Measurements from ENCODE around the gene CAPN10.

The CAPN10 gene

DNA sequence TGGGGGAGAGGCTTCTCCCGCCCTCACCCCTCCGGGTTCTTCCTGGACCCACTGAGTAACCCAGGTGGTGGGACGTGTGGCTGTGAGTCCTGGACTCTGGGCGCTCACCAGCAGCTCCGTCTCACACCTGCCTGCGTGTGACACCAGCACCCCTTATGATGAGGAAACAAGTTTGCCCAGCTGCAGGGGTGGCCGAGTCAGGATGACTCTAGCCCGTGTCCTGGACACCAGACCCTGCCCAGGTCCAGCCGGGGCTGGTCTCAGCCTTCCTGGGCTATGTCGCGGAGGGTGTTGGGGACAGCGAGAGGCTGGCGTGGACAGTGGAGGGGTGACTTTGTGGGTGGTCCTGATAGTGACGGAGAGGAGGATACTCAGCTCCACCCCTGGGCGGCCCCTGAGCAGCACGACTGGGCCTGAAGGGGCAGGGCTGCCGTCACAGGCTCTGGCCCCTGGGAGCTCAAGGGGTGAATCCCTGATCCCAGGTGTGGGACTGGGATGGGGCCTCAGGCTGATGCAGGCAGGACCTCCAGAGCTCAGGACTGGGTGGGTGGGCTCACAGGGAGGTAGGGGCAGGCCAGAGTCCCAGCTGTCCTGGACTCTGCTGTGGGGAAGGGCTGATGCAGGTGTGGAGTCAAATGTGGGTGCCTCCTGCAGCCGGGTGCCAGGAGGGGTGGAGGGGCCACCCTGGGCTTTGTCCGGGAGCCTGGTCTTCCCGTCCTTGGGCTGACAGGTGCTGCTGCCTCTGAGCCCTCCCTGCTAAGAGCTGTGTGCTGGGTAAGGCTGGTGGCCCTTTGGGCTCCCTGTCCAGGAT, 42.5 kb downstream of the CAPN10 start:
- no peak overlapping the region for H3K9ac ChIP-seq (ENCODE audit: low read length in 5 of 5)

DNA sequence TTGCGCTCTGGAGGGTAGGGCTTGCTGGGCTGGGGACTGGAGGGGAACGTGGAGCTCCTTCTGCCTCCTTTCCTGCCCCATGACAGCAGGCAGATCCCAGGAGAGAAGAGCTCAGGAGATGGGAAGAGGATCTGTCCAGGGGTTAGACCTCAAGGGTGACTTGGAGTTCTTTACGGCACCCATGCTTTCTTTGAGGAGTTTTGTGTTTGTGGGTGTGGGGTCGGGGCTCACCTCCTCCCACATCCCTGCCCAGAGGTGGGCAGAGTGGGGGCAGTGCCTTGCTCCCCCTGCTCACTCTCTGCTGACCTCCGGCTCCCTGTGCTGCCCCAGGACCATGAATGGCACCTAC, 43.1 kb downstream of the CAPN10 start:
- Histone ChIP-seq H3K9ac (ENCODE audit: low read length in 5 of 5) (no peak overlapping the region), H3K9me3 (ENCODE audit: control insufficient read depth in 5 of 5, low read length in 5 of 5) (peaks cover 0 to 6% (median 5%) of the 10 kb centered on the region in 5 donors), H3K4me1 (ENCODE audit: control insufficient read depth in 5 of 5, insufficient read depth in 5 of 5, low read length in 5 of 5) (peaks cover 0 to 17% (median 6%) of the 10 kb centered on the region in 5 donors), H3K27ac (ENCODE audit: low read depth, low read length) (no peak overlapping the region), H3K4me3 (ENCODE audit: low read depth in 1 of 5, low read length in 5 of 5) (no peak overlapping the region), H3K36me3 (ENCODE audit: control insufficient read depth in 5 of 5, insufficient read depth in 5 of 5, low read length in 5 of 5) (no peaks in the 10 kb centered on the region), H3K27me3 (ENCODE audit: control insufficient read depth in 5 of 5, insufficient read depth in 4 of 5, low read length in 5 of 5) (peaks cover 9 to 28% (median 20%) of the 10 kb centered on the region in 5 donors)

More for the DNA sequence above, 42.5 kb downstream of the CAPN10 start:
- no peak overlapping the region for H3K27ac ChIP-seq (ENCODE audit: low read depth, low read length)
- peaks cover 0 to 5% (median 4%) of the 10 kb centered on the region in 5 donors for H3K9me3 ChIP-seq (ENCODE audit: control insufficient read depth in 5 of 5, low read length in 5 of 5)
- peaks cover 0 to 21% (median 6%) of the 10 kb centered on the region in 5 donors for H3K4me1 ChIP-seq (ENCODE audit: control insufficient read depth in 5 of 5, insufficient read depth in 5 of 5, low read length in 5 of 5)
- H3K27me3 ChIP-seq (ENCODE audit: control insufficient read depth in 5 of 5, insufficient read depth in 4 of 5, low read length in 5 of 5) = peaks cover 9 to 28% (median 20%) of the 10 kb centered on the region in 5 donors
- H3K4me3 ChIP-seq (ENCODE audit: low read depth in 1 of 5, low read length in 5 of 5) = no peak overlapping the region
- H3K36me3 ChIP-seq (ENCODE audit: control insufficient read depth in 5 of 5, insufficient read depth in 5 of 5, low read length in 5 of 5) = no peaks in the 10 kb centered on the region

DNA sequence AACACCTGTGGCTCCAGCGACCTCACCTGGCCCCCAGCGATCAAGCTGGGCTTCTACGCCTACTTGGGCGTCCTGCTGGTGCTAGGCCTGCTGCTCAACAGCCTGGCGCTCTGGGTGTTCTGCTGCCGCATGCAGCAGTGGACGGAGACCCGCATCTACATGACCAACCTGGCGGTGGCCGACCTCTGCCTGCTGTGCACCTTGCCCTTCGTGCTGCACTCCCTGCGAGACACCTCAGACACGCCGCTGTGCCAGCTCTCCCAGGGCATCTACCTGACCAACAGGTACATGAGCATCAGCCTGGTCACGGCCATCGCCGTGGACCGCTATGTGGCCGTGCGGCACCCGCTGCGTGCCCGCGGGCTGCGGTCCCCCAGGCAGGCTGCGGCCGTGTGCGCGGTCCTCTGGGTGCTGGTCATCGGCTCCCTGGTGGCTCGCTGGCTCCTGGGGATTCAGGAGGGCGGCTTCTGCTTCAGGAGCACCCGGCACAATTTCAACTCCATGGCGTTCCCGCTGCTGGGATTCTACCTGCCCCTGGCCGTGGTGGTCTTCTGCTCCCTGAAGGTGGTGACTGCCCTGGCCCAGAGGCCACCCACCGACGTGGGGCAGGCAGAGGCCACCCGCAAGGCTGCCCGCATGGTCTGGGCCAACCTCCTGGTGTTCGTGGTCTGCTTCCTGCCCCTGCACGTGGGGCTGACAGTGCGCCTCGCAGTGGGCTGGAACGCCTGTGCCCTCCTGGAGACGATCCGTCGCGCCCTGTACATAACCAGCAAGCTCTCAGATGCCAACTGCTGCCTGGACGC, 43.6 kb downstream of the CAPN10 start:
- Histone ChIP-seq H3K27me3 (ENCODE audit: control insufficient read depth in 5 of 5, insufficient read depth in 4 of 5, low read length in 5 of 5) (peaks cover 9 to 27% (median 20%) of the 10 kb centered on the region in 5 donors), H3K9me3 (ENCODE audit: control insufficient read depth in 5 of 5, low read length in 5 of 5) (peaks cover 0 to 6% (median 5%) of the 10 kb centered on the region in 5 donors), H3K4me1 (ENCODE audit: control insufficient read depth in 5 of 5, insufficient read depth in 5 of 5, low read length in 5 of 5) (peaks cover 0 to 11% (median 1%) of the 10 kb centered on the region in 5 donors), H3K36me3 (ENCODE audit: control insufficient read depth in 5 of 5, insufficient read depth in 5 of 5, low read length in 5 of 5) (no peaks in the 10 kb centered on the region), H3K9ac (ENCODE audit: low read length in 5 of 5) (no peak overlapping the region), H3K4me3 (ENCODE audit: low read depth in 1 of 5, low read length in 5 of 5) (no peak overlapping the region), H3K27ac (ENCODE audit: low read depth, low read length) (no peak overlapping the region)

DNA sequence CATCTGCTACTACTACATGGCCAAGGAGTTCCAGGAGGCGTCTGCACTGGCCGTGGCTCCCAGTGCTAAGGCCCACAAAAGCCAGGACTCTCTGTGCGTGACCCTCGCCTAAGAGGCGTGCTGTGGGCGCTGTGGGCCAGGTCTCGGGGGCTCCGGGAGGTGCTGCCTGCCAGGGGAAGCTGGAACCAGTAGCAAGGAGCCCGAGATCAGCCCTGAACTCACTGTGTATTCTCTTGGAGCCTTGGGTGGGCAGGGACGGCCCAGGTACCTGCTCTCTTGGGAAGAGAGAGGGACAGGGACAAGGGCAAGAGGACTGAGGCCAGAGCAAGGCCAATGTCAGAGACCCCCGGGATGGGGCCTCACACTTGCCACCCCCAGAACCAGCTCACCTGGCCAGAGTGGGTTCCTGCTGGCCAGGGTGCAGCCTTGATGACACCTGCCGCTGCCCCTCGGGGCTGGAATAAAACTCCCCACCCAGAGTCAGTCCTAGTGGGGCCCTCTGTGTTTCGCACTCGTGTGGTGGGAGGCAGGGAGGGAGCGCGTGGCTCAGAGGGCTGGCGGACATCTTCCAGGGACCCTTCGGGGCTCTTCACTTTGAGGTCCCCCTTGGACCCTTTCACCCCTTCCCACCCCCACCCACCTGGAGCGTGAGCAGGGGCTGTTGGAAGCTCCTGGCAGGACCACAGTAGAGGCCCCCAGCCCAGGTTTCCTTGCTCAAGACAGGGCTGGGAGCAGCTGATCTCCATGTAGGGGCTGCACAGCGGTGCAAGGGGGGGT, 44.4 kb downstream of the CAPN10 start:
- Histone ChIP-seq H3K4me1 (ENCODE audit: control insufficient read depth in 5 of 5, insufficient read depth in 5 of 5, low read length in 5 of 5) (peaks cover 0 to 8% (median 0%) of the 10 kb centered on the region in 5 donors), H3K27me3 (ENCODE audit: control insufficient read depth in 5 of 5, insufficient read depth in 4 of 5, low read length in 5 of 5) (peaks cover 9 to 35% (median 22%) of the 10 kb centered on the region in 5 donors), H3K36me3 (ENCODE audit: control insufficient read depth in 5 of 5, insufficient read depth in 5 of 5, low read length in 5 of 5) (no peaks in the 10 kb centered on the region), H3K9me3 (ENCODE audit: control insufficient read depth in 5 of 5, low read length in 5 of 5) (peaks cover 0 to 6% (median 5%) of the 10 kb centered on the region in 5 donors), H3K4me3 (ENCODE audit: low read depth in 1 of 5, low read length in 5 of 5) (no peak overlapping the region), H3K27ac (ENCODE audit: low read depth, low read length) (no peak overlapping the region), H3K9ac (ENCODE audit: low read length in 5 of 5) (no peak overlapping the region)

DNA sequence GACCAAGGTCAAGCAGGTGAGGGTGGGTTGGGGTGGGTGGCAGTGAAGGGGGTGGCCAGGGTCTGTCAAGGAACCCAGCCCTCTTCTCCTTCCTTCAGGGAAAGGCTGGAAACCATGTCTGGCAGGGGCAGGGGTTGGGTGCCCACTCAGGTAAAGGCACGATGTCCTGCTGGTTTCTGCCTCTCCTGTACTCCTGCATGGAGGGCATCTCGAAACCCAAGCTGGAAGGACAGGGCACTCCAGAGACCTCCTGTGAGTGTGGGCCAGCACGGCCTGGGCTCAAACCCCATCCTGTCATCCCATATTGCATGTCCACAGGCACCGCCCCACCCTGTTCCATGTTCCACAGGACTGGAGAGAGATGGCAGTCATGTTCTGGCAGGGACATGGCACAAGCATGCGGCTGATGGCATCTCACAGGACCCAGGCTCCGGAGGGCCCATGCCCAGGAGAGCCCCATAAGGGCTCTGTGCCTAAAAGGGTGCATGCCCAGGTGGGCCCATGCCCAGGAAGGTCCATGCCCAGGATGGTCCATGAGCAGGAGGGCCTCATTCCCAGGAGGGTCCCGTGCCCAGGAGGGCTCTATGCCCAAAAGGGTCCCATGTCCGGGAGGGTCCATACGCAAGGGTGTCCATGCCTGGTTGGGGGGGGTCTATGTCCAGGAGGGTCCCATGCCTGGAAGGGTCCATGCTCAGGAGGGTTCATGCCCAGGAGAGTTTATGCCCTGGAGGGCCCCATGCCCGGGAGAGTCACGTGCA, 45.2 kb downstream of the CAPN10 start:
- Histone ChIP-seq H3K36me3 (ENCODE audit: control insufficient read depth in 5 of 5, insufficient read depth in 5 of 5, low read length in 5 of 5) (no peaks in the 10 kb centered on the region), H3K9me3 (ENCODE audit: control insufficient read depth in 5 of 5, low read length in 5 of 5) (peaks cover 0 to 6% (median 5%) of the 10 kb centered on the region in 5 donors), H3K27me3 (ENCODE audit: control insufficient read depth in 5 of 5, insufficient read depth in 4 of 5, low read length in 5 of 5) (peaks cover 9 to 35% (median 22%) of the 10 kb centered on the region in 5 donors), H3K4me1 (ENCODE audit: control insufficient read depth in 5 of 5, insufficient read depth in 5 of 5, low read length in 5 of 5) (peaks cover 0 to 5% (median 0%) of the 10 kb centered on the region in 5 donors), H3K27ac (ENCODE audit: low read depth, low read length) (no peak overlapping the region), H3K9ac (ENCODE audit: low read length in 5 of 5) (no peak overlapping the region), H3K4me3 (ENCODE audit: low read depth in 1 of 5, low read length in 5 of 5) (no peak overlapping the region)

DNA sequence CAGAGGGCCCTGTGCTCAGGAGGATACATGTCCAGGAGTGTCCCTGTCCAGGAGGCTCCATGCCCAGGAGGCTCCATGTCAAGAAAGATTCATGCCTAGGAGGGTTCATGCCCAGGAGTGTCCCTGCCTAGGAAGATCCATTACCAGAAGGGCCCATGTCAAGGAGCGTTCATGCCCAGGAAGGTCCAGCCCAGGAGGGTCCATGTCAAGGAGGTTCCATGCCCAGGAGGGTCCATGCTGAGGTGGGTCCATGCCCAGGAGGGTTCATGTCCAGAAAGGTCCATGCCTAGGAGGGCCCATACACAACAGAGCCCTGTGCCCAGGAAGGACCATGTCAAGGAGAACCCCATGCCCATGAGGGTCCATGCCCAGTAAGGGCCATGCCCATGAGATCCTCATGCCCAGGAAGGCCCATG, 45.8 kb downstream of the CAPN10 start:
- peaks cover 9 to 34% (median 24%) of the 10 kb centered on the region in 5 donors for H3K27me3 ChIP-seq (ENCODE audit: control insufficient read depth in 5 of 5, insufficient read depth in 4 of 5, low read length in 5 of 5)
- H3K9ac ChIP-seq (ENCODE audit: low read length in 5 of 5) = no peak overlapping the region
- H3K27ac ChIP-seq (ENCODE audit: low read depth, low read length) = no peak overlapping the region
- no peaks in the 10 kb centered on the region for H3K4me1 ChIP-seq (ENCODE audit: control insufficient read depth in 5 of 5, insufficient read depth in 5 of 5, low read length in 5 of 5)
- H3K9me3 ChIP-seq (ENCODE audit: control insufficient read depth in 5 of 5, low read length in 5 of 5) = peaks cover 0 to 6% (median 5%) of the 10 kb centered on the region in 5 donors
- no peak overlapping the region for H3K4me3 ChIP-seq (ENCODE audit: low read depth in 1 of 5, low read length in 5 of 5)
- H3K36me3 ChIP-seq (ENCODE audit: control insufficient read depth in 5 of 5, insufficient read depth in 5 of 5, low read length in 5 of 5) = no peaks in the 10 kb centered on the region

DNA sequence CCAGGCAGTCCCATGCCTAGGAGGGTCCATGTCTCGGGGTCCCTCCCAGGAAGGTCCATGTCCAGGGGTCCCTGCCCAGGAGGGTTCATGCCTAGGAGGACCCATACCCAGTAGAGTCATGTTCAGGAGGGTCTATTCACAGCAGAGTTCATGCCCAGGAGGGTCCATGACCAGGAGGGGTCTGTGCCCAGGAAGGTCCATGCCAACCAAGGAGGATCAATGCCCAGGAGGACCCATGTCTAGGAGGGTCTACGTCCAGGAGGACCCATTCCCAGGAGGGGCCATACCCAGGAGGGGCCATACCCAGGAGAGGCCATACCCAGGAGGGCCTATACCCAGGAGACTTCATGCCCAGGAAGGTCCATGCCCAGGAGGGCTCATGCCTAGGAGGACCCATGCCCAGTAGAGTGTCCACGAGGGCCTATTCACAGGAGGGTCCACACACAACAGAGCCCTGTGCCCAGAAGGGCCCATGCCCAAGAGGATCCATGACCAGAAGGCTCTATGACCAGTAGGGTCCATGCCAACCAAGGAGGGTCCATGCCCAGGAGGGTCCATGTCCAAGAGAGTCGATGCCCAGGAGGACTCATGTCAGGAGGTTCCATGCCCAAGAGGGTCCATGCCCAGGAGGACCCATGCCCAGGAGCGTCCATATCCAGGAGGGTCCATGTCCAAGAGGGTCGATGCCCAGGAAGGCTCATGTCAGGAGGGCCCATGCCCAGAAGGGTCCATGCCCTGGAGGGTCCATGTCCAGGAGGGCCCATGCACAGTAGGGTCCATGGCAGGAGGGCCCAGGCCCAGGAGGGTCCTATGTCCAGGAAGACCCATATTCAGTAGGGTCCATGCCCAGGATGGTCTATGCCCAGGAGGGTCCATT, 48.8 kb downstream of the CAPN10 start:
- H3K27me3 ChIP-seq (ENCODE audit: control insufficient read depth in 5 of 5, insufficient read depth in 4 of 5, low read length in 5 of 5) = peaks cover 5 to 24% (median 14%) of the 10 kb centered on the region in 5 donors
- H3K9ac ChIP-seq (ENCODE audit: low read length in 5 of 5) = no peak overlapping the region
- no peak overlapping the region for H3K27ac ChIP-seq (ENCODE audit: low read depth, low read length)
- H3K4me1 ChIP-seq (ENCODE audit: control insufficient read depth in 5 of 5, insufficient read depth in 5 of 5, low read length in 5 of 5) = no peaks in the 10 kb centered on the region
- no peak overlapping the region for H3K4me3 ChIP-seq (ENCODE audit: low read depth in 1 of 5, low read length in 5 of 5)
- no peaks in the 10 kb centered on the region for H3K36me3 ChIP-seq (ENCODE audit: control insufficient read depth in 5 of 5, insufficient read depth in 5 of 5, low read length in 5 of 5)
- peaks cover 0 to 6% (median 5%) of the 10 kb centered on the region in 5 donors for H3K9me3 ChIP-seq (ENCODE audit: control insufficient read depth in 5 of 5, low read length in 5 of 5)

DNA sequence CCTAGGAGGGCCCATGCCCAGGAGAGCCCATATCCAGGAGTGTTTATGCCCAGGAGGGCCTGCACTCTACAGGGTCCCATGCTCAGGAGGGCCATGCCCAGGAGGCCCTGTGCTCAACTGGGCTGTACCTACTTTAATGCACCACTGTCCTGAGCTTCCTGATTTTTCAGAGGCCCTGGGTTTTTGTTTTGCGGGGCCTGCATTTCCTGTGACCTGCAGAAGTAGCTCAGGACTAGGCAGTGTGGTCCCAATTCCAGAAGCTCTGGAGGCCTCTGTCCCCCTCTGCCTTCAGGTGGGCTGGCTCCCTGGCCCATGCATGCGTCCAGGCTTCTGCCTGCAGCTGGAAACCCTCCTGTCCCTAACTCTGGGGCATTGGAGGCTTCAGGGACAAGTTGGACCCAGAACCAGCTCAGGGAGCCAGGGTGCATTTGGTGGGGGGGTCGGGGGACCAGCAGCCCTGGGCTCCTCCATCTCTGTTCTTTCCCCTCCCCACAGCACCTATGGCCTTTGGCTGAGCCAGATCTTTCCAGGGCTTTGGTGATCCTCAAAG, 49.5 kb downstream of the CAPN10 start:
- Histone ChIP-seq H3K4me1 (ENCODE audit: control insufficient read depth in 5 of 5, insufficient read depth in 5 of 5, low read length in 5 of 5) (no peaks in the 10 kb centered on the region), H3K36me3 (ENCODE audit: control insufficient read depth in 5 of 5, insufficient read depth in 5 of 5, low read length in 5 of 5) (no peaks in the 10 kb centered on the region), H3K9ac (ENCODE audit: low read length in 5 of 5) (no peak overlapping the region), H3K27ac (ENCODE audit: low read depth, low read length) (no peak overlapping the region), H3K4me3 (ENCODE audit: low read depth in 1 of 5, low read length in 5 of 5) (no peak overlapping the region), H3K9me3 (ENCODE audit: control insufficient read depth in 5 of 5, low read length in 5 of 5) (peaks cover 0 to 6% (median 5%) of the 10 kb centered on the region in 5 donors), H3K27me3 (ENCODE audit: control insufficient read depth in 5 of 5, insufficient read depth in 4 of 5, low read length in 5 of 5) (peaks cover 0 to 22% (median 10%) of the 10 kb centered on the region in 5 donors)
